ENCODE measurements around the gene FCHO1.

DNA sequence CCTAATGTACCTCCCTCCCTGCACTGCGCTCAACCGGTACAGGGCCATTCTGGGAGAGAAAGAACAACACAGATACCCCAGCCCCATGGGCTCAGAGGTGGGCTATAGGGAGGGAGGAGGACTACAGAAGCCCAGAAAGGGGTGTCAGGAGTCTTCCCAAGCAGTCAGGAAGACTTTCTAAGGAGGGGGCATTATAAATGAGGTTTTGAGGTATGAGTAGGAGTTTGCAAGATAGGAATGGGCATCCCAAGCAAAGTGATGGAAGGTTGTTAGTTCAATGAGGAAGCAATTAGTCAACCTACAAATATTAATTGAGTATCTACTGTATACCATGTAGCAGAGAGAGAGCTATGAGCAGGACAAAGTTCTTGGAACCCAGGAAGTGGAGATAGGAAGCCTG is 37.4 kb downstream of the FCHO1 start:
- TF ChIP-seq POLR2AphosphoS5 (IDR thresholded peaks at IDR 0.05; ENCODE audit: low read depth, low read length) (no peak), SIN3A (IDR thresholded peaks at IDR 0.05; ENCODE audit: borderline replicate concordance, insufficient read depth, low read depth, low read length) (no peak), TCF7L2 (IDR thresholded peaks at IDR 0.05; ENCODE audit: low read depth, low read length) (no peak)
- TF ChIP-seq, protein P1, sequence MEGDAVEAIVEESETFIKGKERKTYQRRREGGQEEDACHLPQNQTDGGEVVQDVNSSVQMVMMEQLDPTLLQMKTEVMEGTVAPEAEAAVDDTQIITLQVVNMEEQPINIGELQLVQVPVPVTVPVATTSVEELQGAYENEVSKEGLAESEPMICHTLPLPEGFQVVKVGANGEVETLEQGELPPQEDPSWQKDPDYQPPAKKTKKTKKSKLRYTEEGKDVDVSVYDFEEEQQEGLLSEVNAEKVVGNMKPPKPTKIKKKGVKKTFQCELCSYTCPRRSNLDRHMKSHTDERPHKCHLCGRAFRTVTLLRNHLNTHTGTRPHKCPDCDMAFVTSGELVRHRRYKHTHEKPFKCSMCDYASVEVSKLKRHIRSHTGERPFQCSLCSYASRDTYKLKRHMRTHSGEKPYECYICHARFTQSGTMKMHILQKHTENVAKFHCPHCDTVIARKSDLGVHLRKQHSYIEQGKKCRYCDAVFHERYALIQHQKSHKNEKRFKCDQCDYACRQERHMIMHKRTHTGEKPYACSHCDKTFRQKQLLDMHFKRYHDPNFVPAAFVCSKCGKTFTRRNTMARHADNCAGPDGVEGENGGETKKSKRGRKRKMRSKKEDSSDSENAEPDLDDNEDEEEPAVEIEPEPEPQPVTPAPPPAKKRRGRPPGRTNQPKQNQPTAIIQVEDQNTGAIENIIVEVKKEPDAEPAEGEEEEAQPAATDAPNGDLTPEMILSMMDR (IDR thresholded peaks at IDR 0.05): no peak
- TF ChIP-seq, protein P2, sequence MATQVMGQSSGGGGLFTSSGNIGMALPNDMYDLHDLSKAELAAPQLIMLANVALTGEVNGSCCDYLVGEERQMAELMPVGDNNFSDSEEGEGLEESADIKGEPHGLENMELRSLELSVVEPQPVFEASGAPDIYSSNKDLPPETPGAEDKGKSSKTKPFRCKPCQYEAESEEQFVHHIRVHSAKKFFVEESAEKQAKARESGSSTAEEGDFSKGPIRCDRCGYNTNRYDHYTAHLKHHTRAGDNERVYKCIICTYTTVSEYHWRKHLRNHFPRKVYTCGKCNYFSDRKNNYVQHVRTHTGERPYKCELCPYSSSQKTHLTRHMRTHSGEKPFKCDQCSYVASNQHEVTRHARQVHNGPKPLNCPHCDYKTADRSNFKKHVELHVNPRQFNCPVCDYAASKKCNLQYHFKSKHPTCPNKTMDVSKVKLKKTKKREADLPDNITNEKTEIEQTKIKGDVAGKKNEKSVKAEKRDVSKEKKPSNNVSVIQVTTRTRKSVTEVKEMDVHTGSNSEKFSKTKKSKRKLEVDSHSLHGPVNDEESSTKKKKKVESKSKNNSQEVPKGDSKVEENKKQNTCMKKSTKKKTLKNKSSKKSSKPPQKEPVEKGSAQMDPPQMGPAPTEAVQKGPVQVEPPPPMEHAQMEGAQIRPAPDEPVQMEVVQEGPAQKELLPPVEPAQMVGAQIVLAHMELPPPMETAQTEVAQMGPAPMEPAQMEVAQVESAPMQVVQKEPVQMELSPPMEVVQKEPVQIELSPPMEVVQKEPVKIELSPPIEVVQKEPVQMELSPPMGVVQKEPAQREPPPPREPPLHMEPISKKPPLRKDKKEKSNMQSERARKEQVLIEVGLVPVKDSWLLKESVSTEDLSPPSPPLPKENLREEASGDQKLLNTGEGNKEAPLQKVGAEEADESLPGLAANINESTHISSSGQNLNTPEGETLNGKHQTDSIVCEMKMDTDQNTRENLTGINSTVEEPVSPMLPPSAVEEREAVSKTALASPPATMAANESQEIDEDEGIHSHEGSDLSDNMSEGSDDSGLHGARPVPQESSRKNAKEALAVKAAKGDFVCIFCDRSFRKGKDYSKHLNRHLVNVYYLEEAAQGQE (IDR thresholded peaks at IDR 0.05; ENCODE audit: insufficient read depth in 1 of 2, low read depth in 2 of 2, low read length in 1 of 2): no peak

Data from Panc1 (cell line).